ENCODE results near the gene GMDS.

GMDS gene

DNA sequence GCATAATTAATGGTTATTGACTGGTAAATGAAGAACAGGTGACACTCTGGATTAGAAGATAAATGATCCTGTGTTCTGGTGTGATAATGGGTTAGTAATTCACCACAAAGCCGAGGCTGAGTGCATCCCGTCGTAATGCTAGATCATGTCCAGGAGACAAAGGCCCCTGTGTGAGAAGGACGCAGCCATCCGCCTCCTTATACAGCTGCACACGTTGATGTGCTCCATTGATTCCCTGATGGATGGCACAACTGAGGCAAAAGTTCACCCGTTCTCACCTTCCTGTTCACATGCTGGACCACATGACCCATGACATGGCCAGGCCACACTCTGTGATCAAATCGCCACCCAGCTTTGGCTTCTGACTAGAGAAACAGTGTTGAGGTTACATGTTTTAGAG lies 499.6 kb downstream of the GMDS start:
- no peak for DNase-seq (ENCODE audit: low read depth, low spot score)

DNA sequence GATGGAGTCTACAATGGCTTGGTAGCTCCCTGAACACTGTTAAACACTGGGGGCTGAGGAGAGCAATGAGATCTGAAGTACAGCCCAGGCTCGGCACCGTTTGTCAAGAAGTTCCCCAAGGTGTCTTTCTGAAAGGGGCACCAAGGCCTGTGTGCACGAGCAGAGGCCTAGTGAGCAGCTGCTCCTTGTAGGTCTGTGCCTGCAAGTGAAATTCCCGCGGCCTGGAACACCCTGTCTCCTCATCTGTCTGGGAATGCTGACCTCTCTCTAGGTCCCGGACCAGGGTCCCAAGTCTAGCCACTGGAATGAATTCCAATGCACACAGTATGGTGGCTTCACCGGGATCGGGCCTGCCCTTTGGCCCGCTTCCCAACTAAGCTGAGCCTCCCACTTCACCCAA lies 500.9 kb downstream of the GMDS start:
- no peak for DNase-seq (ENCODE audit: low read depth, low spot score)

DNA sequence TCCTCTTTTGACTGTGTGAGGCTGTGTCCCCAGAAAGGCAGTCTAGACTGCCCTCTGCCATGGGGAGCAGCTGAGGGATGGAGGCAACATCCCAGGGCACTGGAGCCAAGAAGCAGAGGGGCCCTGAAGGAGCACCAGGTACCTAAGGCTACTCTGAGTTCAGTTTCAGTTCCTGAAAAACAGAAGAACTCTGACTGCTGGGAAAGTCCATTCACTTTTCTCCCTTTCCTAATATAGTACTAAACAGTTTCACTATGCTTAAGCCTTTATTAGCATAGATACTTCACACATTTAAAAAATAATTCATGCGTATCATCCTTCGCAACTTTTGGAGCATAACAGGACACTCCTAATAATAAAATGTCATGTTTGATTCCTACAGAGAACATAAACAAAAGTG lies 505.7 kb downstream of the GMDS start:
- DNase-seq (ENCODE audit: low read depth, low spot score) = no peak

DNA sequence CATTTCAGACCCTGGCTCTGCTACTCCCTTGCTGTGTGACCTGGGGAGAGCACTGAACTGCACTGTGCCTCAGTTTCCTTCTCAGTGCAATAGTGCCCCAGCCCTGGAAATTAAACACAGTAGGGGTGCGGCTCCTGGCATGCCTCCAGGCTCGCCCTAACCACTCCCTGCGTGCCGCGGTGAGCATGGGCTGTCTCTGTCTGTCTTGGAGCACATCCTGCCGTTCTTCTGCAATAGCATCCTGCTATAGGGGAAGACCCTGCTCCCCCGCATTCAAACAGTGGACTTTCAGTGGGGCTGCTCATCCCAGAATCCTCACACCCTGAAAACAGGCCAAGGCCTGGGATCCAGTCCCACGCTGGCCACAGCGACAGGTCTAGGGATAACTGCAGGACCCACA lies 506.2 kb downstream of the GMDS start:
- DNase-seq (ENCODE audit: low read depth, low spot score) = no peak

DNA sequence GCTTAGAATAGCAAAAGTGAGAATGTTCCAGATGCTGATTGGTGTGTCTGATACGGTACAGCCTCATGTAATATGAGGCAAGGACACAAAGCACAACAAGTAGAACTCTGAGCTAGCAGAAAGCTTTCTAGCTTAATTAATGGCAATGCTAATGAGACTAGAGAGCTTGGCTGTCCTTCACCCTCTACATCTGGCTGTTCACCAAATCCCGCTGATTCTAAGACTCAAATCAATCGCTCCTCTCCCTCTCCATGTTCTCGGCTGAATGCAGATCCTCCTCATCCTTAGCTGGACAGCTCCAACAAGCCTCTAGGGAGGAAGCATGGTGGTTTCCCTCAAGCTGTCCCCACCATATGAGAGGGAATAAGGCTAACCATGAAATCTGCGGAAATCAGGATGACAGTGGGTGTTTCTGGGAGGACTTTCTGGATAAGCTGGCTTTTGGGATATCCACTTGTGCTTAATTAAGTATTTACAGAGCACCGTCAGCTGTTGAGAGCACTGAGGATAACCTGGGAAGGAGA lies 506.8 kb downstream of the GMDS start:
- no peak for DNase-seq (ENCODE audit: low read depth, low spot score)

DNA sequence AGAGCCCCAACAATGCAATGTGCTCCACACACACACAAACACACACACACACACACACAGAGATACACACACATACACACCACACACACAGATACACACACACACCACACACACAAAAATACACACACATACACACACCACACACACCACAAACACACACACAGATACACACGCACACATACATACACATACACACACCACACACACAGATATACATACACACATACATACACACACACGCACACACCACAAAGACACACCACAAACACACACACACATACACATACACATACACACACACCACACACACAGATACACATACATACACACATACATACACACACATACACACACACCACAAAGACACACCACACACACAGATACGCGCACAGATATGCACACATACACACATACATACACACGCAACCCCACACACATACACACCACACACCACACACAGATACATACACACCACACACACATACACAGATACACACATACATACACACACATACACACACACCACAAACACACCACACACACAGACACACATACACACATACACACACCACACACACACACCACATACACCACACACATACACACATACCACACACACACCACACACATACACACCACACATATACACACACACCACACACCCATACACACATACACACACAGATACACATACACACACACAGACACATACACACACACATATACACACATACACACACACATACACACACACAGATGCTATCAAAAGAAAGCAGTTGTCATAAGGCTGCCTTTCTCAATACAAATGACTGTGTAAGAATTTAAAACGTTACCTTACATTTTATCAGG lies 507.7 kb downstream of the GMDS start:
- DNase-seq (ENCODE audit: low read depth, low spot score) = no peak

DNA sequence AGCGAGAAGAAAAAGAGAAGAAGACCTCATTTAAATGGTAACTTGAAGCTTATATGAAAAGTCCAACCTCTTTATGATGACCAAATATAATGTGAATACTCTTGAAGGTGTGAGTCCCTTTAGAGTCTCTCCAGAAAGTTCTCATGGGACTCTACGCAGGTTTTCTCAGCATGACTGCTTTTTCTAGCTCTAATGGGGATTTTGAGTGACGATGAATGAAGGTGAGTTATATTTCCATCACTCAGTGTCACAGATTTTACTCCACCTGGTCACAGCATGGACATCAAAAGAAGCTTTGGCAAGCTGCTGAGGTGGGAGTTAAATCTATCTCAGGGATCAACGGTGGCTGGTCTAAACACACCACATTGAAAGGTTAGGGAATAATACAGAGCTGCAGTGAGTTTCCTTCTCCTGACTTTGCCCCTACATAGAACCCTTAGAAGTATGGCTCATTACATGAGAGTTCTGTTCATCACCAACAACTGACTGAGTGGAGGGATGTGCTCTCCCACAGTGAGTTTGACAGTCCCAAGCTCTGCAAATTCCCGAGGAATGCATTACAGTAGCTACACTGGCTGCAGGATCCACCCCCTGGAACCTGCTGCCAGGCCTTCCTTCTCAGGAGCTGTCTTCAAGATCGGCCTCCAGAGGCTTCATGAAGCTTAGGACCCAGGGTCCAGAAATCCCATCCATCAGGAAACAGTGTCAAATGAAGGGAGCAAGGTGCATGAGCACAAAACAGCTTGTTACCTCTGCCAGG lies 508.9 kb downstream of the GMDS start:
- no peak for DNase-seq (ENCODE audit: low read depth, low spot score)

DNA sequence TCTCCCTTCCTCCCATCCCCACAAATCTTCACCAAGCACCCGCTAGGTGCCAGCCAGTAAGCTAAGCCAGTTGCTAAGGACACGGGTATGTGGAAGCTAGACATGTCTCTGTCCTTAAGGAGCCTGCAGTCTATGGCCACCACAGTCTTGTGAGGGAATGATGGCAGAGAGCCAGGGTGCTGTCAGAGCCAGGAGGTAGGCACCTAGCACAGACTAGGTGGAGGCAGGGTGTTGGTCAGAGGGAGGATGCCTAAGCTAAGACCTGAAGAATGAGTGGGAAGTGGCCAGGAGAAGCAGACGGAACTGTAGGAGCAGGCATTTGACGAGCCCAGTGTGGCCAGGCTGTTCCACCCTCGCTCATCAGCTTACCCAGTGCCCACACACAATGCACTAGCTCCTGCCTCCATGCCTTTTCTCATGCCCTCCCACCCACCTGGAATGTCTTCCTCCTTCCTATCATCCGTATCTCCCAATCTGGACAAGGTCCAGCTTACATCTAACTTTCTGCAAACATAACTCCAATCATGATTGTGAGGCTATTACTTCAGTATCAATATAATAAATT lies 510.1 kb downstream of the GMDS start:
- no peak for DNase-seq (ENCODE audit: low read depth, low spot score)

DNA sequence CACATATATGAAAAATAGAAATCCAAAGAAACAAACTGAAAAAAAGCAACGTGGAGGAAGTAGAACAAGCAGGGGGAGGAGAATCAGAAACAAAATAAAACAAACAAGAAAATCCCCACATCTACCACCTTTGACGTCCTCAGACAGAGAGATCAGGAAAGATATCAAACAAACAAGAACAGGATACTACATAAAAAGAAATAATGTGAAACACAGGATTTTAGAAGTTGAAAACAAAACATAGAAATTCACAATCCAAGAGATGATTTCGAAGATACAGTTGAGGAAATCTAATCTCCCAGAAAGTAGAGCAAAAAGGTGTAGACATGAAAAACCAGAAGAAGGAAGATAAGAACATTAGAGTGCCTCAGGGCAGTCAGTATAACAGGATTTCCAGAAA lies 514.5 kb downstream of the GMDS start:
- no peak for DNase-seq (ENCODE audit: low read depth, low spot score)

DNA sequence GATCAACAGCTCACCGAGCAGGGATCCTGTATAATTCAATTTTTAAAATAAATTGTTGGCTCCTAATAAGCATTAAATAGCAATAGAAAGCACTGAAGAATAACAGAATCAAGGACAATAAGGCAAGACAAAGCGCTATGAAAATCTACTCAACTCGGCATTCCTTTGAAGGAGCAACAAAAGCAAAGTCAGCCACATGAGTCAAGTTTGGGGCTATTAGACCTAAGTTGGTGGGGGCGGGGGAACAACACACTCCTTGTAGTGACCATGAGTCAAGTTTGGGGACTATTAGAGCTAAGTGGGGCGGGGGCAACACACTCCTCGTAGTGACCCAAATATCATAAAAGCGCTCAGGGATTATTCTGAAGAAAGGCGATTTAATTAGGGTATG lies 515.7 kb downstream of the GMDS start:
- DNase-seq (ENCODE audit: low read depth, low spot score) = no peak

DNA sequence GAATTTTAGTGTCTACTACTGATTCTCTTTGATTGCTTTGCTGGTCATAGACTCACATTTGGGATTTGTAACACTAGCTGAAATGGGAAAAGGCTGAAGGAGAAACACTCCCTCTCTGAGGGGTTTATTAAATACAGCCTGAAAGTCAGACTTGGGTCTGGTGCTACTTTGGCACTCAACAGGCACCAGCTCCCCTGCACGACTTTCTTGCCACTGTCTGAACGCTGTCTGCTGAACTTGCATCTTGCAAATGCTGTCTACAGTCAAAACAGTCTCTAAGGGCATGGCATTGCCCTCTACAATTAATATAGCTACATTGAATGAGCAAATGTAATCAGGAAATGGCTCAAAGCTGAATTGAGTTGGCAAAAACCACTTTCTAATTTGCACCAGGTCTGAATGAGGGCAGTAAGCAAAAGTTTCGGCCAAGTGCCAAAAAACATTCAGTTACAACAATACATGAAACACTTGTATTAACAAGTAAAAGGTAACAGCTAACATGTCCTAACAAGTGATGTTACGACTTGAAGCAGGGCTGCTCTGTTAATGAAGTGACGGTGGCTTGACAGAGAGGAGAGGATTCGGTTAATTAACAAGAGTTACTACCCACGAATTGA lies 516.2 kb downstream of the GMDS start:
- DNase-seq (ENCODE audit: low read depth, low spot score) = no peak

DNA sequence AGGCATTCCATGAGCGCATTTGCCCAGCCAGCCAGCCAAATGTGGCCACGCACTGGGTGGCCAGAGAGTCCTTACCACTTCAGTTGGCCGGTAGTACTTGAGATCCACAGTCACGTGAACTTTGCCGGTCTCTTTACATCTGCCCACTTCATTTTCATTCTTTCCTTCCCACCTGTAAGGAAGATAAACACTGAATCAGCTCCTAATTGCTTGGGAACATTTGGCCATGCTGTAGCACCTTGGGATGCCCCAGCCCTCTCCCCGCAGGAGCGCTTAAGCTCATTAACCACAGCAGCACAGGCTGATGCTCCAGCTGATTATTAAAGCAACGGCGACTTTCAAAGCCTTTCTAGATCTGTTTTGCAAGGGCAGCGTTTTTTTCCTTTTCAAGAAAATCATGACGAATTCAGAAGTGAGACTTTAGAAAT lies 519.0 kb downstream of the GMDS start:
- no peak for DNase-seq (ENCODE audit: low read depth, low spot score)

DNA sequence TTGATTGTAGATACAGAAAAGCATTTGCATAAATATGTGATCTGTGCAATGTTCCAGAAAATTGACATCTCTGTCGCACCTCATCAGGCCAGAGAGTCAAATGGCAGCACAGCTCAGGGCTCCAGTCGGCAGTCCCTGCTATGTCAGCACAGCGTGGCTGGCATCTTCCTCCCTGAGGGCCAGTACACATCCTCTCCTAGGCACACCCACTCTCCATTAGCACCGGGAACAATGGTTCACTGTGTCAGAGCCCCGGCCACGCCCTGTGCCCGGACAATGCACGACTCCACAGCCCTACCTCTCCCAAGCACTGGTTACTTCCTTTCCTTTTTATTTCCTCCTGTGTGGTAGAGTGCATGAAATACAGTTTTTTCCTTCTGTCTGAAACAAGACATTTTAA lies 520.8 kb downstream of the GMDS start:
- no peak for DNase-seq (ENCODE audit: low read depth, low spot score)

DNA sequence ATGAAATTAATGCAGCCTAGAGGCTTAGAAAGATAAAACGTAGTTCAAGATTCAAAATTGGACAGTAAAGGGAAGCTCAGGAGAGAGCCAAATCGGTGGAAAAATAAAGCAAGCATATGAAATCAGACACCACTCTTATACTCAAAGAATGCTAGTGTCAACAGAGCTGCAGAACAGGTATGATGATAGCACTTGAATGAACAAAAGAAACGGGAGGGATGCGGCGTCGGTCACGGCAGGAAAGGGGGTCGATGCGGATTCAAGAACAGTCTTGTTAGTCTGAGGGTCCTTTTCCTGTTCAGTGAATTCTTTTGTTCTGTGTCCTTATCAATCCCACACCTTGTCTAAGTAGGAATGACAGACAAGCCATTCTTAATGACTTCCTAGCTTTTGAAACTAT lies 521.3 kb downstream of the GMDS start:
- DNase-seq (ENCODE audit: low read depth, low spot score) = no peak

DNA sequence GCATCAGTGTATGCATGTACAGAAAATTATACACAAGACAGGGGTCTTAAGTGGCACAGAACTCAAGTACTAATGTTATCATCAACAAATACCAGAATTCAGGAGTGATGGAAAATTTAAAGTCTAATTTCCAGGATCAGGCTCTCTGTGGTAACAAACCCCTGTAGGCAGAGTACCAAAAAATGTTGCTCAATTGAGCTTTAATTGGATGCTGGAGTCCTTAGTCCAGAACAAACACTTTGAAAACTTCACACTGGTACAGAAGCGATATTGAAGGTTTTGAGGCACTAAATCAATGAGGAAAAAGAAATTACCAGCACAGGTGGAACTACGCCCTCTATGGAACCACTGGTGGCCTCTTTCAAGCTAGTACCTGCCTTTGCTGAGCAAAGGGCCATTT lies 522.6 kb downstream of the GMDS start:
- no peak for DNase-seq (ENCODE audit: low read depth, low spot score)

DNA sequence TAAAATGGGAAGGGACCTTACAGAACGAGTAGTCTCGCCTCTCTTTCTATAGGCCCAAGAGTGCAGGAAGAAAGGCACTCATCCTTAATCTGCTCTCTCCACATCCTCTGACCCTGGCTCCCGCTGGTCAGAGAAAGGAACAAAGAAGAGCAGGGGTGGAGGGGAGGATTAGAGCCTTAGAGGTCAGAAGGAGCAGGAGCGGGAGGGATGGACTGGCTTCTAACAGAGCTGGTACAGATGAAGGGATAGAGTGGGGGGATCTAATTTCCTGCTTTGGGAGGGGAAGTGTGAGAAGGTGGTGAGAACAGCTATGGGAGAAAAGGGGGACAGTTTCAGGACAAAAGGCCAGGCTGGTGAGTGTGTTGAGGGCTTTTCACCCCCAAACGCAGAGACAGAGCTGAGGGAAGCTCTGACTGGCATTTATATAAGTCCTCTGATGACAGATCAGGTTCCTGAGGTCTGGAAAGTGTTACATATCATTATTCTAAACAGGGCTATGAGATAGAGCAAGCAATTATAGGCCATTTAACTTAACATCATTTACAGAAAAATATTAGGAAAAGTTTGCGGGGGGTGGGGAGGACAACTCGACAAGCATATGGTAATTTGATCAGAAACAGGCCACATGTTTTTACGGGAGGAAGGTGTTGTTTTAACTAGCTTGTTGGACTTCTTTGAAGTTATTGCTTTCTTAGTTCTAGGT lies 524.6 kb downstream of the GMDS start:
- DNase-seq (ENCODE audit: low read depth, low spot score) = no peak

DNA sequence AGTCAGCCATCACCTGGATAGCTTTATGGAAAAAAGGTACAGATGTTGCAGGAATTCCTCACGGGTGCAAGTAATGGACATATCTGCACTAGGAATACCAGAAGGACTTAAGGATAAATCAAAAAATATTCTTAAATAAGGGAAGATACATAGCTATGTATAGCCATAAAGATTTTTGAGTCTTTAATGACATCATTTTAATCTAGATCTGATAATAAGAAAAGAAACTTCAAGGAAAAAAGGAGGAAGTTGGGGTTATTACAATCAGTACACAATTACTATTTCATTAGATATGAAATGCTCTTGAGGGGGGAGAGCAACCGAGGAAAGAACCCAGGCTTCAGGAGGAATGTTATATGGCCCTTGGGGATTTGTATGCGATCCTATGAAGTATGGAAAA lies 525.5 kb downstream of the GMDS start:
- DNase-seq (ENCODE audit: low read depth, low spot score) = no peak

DNA sequence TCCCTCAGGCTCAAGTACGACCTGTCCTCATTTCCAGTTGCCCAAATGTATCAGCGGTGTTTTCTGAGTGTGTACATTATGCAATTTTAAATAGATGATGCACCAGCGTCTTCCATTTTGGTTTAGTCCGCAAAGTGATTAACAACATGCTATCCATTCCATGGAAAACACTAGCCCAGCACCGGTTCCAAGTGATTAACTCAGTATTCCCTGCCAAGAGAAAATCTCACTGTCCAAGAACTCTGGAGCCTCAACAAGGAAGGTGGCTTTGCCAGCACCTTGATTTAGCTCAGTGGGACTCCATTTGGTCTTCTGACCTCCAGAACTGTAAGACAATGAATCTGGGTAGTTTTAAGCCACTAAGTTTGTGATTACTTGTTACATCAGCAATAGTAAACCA lies 528.5 kb downstream of the GMDS start:
- no peak for DNase-seq (ENCODE audit: low read depth, low spot score)

DNA sequence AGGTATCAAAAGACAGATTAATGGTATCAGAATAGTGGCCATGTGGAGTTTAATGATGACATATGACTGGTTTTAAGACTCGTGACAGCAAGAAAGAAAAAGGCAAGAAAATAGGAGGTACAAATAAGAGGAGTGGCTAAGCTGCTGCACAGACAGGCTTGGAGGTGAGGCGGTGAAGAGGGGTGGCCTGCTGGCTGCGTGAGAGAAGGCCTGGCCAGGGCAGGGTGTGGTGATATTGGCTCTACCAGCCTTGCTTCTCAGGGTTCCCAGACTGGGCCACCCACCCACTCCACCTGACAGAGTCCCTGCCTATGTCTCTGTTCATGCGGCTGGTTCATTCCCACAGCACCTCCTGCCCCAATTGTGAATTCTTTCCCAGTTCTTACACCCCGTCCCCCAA lies 529.0 kb downstream of the GMDS start:
- no peak for DNase-seq (ENCODE audit: low read depth, low spot score)

DNA sequence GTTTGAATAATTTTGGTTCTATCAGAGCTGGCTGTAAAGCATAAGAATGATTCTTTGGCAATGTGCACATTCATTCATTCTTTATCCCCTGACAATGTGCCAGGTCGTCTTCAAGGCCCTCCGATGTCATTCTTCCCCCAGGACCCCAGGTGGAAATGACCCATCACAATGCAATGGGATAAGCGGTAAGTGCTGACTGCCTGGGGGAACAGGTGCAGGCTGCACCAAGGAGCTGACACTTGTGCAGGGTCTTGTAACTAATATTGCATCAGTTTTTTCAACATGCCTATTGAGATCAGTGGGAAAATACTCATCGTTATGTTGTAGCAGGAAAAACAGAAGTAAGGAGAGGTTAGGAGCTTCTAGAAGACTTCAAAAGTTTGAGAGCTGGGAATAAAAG lies 530.1 kb downstream of the GMDS start:
- no peak for DNase-seq (ENCODE audit: low read depth, low spot score)

DNA sequence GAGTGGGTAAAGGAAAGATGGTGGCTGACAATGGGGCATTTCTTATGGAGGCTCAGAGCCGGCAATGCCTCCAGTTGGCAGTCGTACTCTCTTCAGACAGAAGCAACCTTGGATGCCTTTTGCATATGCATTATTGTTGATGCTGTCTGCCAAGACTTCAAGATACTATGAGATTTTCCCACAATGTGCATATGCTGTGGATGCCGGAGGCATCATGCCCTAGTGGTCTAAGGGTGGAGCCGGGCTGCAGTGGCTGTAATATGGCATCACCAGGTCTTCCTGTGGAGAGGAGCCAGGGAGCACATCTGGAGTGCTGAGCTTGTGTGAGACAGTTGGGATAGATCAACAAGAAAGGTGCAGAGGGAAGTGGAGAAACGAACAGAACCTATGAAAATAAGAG lies 530.8 kb downstream of the GMDS start:
- DNase-seq (ENCODE audit: low read depth, low spot score) = no peak

Data from brain pericyte (primary cell).